GF-D8 (cell line): Measurements from ENCODE around the gene SMYD2.

Experiments used
- DNase-seq: peaks from one replicate; lab custom pipeline; 2025; lab: John Stamatoyannopoulos, UW

Gene SMYD2

DNA sequence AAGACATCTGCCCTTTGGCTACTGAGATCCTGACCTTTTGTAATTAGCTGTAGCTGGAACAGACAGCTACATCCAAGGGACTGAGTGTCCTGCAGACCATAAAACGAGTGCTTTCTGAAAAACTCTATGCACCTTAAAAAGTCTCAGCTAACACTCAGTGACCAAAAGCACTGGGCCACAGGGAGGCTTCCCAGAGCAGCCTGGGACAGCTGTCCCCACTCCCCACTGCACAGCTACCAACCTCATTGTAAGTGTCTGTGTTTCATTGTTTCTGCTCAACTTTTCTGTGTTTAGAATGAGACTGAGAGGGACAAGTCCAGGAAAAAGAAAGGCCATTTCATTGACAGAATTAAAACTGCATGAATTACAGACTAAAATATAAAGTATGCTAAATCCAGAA, 80.7 kb downstream of the SMYD2 start:
- no peak for DNase-seq

- peak; percentile 15 for DNase-seq
These were observed 81.4 kb downstream of the SMYD2 start for GRCh38 chr1:214362188-214362882.

GRCh38 chr1:214363386-214363785, 82.4 kb downstream of the SMYD2 start:
- no peak for DNase-seq

GRCh38 chr1:214364386-214364785, 83.4 kb downstream of the SMYD2 start:
- DNase-seq = no peak

GRCh38 chr1:214364786-214365295, 83.9 kb downstream of the SMYD2 start:
- DNase-seq = no peak

GRCh38 chr1:214367841-214368240, 86.9 kb downstream of the SMYD2 start:
- no peak for DNase-seq

DNA sequence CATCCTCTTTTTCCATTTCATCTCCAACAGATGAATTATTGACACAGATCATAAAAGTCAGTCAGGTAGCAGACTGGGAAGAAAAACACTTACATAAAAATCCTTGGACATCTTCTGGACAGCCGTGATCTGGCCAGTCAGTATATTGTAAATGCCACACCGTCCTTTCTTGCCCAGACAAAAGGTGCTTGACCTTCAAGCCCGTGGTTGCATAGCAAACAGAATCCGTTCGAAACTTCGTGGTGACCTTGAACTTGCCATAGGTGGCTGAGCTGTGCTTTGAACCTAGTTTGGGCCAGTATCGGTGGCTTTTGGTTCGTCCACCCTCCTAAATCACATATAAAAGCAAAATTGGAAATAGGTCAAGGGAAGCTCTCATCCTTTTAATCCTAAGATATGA, 88.4 kb downstream of the SMYD2 start:
- DNase-seq = no peak

GRCh38 chr1:214370615-214371014, 89.7 kb downstream of the SMYD2 start:
- DNase-seq = no peak

DNA sequence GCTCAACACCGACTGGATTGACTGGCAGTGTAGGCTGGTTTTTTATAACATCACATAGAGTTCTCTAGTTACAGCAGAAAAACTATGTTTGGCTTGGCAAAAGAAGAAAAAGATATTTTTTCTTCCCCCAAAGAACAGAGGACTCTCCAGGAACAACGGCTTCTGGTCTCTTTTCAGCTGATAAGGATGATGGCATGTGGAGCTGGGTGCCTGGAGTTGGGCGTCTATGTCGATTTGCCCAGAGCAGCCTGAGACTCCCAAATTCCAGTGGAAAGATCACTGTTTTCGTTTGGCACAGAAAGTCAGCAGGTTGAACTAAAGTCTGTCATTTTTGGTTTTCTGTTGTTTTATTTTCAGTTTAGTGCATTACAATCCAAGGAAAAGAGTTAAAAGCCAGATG, 91.1 kb downstream of the SMYD2 start:
- no peak for DNase-seq

- no peak for DNase-seq
These were observed 96.5 kb downstream of the SMYD2 start for GRCh38 chr1:214377485-214377884.

- DNase-seq = no peak
These were observed 96.9 kb downstream of the SMYD2 start for GRCh38 chr1:214377886-214378285.

- DNase-seq = no peak
These were observed 97.5 kb downstream of the SMYD2 start for GRCh38 chr1:214378492-214378891.

GRCh38 chr1:214379236-214379970, 98.4 kb downstream of the SMYD2 start:
- DNase-seq = no peak

- DNase-seq = no peak
These were observed 99.4 kb downstream of the SMYD2 start for GRCh38 chr1:214380396-214380795.

DNA sequence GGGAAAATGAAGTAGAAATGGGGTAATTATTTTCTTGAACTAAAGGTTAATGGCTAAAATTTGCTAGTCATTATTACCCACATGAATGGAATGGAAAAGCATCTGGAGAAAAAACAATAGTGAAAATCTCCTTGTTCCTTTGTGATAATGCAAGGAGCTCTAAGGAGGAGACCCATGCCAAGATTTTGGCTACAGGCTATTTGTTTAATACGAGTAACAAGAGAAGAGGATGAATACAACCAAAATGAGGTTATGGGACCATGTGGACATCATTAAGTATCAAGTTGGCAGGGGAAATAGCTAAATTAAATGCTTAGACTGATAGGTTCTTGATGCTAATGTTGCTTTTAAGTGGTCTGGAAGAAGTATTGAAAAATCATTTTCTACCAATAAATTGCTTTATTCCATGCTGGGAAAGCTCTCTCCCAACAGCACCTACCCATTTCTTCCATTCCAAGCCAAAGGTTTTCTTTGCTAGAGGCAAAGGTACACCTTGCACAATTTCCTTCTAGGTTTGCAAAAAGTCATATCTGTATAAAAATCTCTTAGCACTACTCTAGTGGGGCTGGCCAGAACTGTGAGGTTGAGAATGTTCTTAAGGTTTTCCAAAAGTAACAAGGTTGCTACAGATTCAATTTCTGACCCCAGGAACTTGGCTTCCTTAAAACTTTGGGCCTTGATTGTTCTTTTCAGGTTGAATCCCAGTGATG, 100.2 kb downstream of the SMYD2 start:
- DNase-seq = no peak

DNA sequence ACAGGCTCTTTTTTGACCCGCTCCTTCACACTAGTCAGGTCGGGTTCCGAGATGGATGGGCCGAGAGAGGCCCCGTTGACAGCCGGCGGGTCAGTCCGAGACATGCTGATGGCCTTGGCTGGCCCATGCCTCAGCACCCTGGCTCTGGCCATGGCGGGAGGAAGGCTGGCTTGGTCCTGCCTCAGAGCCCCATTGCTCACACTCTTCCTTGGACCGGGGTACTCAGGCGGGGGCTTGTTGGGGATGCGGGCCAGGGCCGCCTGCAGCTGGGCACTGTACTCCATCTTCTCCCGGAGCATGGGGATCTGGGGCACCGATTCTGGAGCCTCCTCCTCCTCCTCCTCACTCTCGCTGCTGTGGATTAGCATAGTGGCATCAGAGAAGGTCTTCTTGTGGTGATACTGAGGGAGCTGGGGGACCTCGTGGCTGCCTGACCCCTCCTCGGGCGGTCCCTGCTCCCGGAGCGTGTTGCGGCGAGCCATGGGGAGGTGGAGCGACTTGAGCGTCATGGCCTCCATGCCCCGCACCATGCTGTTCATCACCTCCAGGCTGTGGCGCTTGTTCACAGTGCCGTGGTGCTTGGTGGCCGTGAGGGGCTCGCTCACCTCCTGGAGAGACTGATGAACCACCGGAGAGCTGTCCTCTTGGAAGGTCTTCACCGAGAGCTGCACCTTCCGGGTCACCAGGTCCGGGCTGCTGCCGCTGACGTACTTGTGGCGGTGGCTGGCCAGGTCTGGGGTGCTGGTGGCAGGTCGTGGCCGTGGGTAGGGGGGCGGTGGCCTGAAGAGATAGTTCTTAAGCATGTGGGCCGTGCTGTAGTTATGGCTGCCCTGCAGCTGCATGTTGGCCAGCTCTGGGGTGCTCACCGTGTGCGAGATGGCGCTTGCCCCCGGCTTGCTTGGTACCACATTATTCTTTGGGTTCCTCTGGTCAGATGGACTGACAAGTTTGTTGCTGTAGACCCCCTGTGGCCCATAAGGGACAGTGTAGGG, 102.7 kb downstream of the SMYD2 start:
- DNase-seq = no peak

DNA sequence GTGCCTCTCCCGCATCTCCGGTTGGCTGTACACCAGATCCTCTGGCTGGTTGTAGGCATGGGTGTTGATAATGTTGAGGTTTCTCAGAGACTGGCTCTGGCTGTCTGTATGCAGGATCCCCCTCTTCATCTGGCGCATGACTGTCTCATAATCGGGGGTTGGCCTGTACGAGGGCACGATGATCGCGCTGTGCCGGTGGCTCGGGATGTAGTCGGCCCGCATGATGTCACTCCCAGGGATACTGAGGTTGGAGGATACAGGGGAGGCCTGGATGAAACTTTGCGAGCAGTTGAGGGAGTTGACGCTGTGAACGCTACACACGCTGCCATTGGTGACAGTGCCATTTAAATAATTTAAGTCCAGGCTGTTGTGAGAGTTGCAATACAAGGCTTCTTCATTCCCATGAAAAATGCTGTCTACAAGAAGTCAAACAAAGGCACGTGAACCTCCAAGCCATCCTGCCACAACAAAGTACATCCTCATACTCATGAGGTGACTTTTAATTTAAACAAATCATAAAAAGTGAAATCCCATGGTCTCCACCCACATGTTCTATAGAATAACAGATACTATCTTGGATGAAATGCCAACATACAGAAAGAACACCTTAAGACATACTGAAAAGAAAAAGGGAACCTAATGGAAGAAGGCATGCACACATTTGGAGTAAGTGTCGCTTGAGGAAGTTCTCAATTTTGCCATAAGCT, 103.6 kb downstream of the SMYD2 start:
- no peak for DNase-seq

DNA sequence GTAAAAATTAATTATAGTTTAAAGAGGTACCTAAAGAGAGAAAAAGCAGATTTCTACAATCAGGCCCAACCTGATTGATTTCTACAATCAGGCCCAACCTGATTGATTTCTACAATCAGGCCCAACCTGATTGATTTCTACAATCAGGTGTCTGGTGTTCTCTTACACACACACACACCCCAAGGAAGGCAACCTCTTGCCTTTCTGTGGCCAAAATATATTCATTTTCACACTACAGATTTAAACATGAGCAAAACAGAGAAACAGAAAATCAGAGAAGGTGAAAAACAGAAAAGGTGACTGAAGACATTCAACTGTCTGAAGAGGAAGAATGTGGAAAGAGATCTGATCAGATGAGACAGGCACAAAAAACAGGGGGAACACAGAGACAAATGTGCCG, 104.5 kb downstream of the SMYD2 start:
- no peak for DNase-seq

DNA sequence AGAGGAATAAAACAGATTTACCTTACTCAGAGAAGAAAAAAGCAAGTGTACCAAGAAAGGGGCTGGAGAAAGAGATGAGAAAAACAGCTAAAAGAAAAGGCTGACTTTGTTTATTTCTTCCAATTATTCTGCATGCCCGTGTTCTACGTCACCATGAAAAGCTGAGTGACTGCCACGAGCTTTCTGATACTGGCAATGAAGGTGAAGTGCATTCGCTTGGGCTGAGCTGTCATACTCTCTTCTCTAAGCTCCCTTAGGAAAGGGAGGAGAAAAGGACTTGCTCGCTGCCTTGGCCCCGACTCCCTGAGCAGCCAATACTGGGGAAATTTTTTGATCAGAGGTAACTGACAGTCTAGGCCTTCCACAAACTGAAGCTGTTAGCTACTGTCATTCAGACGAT, 105.4 kb downstream of the SMYD2 start:
- DNase-seq = no peak
